H9 (cell line): Measurements from ENCODE around the gene IFNK. TPM values are rescaled to one million over a fixed set of nuclear protein-coding genes. Genes with fewer than 3 reads are reported as not detected.
A peak's percentile ranks its signal among the peaks of the same experiment; 100 is the strongest.

ENCODE experiments used
- DNase-seq: peaks from one replicate; pipeline ENCODE4 v3.0.0-alpha.2; 2017
- H2AFZ ChIP-seq: one replicate; pipeline ENCODE4 v1.6.1; 2013; ENCODE audit warnings: mild to moderate bottlenecking, low read length, control low read depth, moderate library complexity
- H2AK5ac ChIP-seq: 2 replicates; pipeline ENCODE4 v1.6.1; 2013; ENCODE audit warnings: low read length, control low read depth, mixed read lengths; ENCODE audit not compliant: insufficient read length
- H2BK120ac ChIP-seq: one replicate; pipeline ENCODE4 v1.6.1; 2013; ENCODE audit warnings: low read depth, mild to moderate bottlenecking, low read length, control low read depth, inconsistent platforms; ENCODE audit not compliant: poor library complexity, severe bottlenecking
- H2BK12ac ChIP-seq: 2 replicates; pipeline ENCODE4 v1.6.1; 2013; ENCODE audit warnings: low read length, control low read depth, mixed read lengths, low read depth; ENCODE audit not compliant: insufficient read length
- H2BK15ac ChIP-seq: 2 replicates; pipeline ENCODE4 v1.6.1; 2013; ENCODE audit warnings: low read depth, low read length, control low read depth
- H2BK20ac ChIP-seq: one replicate; pipeline ENCODE4 v1.6.1; 2013; ENCODE audit warnings: low read depth, mild to moderate bottlenecking, low read length, control low read depth, inconsistent platforms; ENCODE audit not compliant: poor library complexity, severe bottlenecking
- H2BK5ac ChIP-seq: 2 replicates; pipeline ENCODE4 v1.6.1; 2013; ENCODE audit warnings: low read length, control low read depth, mixed read lengths; ENCODE audit not compliant: insufficient read length
- H3K14ac ChIP-seq: 2 replicates; pipeline ENCODE4 v1.6.1; 2013; ENCODE audit warnings: low read length, control low read depth; ENCODE audit not compliant: insufficient read depth
- H3K18ac ChIP-seq: 2 replicates; pipeline ENCODE4 v1.6.1; 2013; ENCODE audit warnings: low read depth, mild to moderate bottlenecking, mixed read lengths, low read length, control low read depth; ENCODE audit not compliant: insufficient read length
- H3K23ac ChIP-seq: 2 replicates; pipeline ENCODE4 v1.6.1; 2013; ENCODE audit warnings: low read length, control low read depth, mixed read lengths, low read depth; ENCODE audit not compliant: insufficient read length
- H3K23me2 ChIP-seq: 2 replicates; pipeline ENCODE4 v1.6.1; 2013; ENCODE audit warnings: low read depth, mild to moderate bottlenecking, mixed read lengths, low read length, control low read depth; ENCODE audit not compliant: insufficient read length, poor library complexity, severe bottlenecking
- H3K27ac ChIP-seq: 2 replicates; pipeline ENCODE4 v1.5.1; 2013; ENCODE audit warnings: low read length, control low read depth, mixed read lengths, low read depth; ENCODE audit not compliant: insufficient read length
- H3K27me3 ChIP-seq: 2 replicates; pipeline ENCODE4 v1.6.1; 2013; ENCODE audit warnings: low read length, control low read depth, inconsistent platforms; ENCODE audit not compliant: insufficient read depth
- H3K4ac ChIP-seq: 2 replicates; pipeline ENCODE4 v1.6.1; 2013; ENCODE audit warnings: low read depth, mild to moderate bottlenecking, control low read depth, inconsistent platforms, low read length, moderate library complexity
- H3K4me1 ChIP-seq: 2 replicates; pipeline ENCODE4 v1.6.1; 2013; ENCODE audit warnings: low read length, control low read depth, inconsistent platforms; ENCODE audit not compliant: insufficient read depth
- H3K4me2 ChIP-seq: 2 replicates; pipeline ENCODE4 v1.6.1; 2013; ENCODE audit warnings: low read length, control low read depth, mixed read lengths; ENCODE audit not compliant: insufficient read length, insufficient read depth
- H3K56ac ChIP-seq: 2 replicates; pipeline ENCODE4 v1.6.1; 2013; ENCODE audit warnings: low read depth, mild to moderate bottlenecking, mixed read lengths, low read length, control low read depth; ENCODE audit not compliant: insufficient read length
- H3K79me1 ChIP-seq: 2 replicates; pipeline ENCODE4 v1.6.1; 2013; ENCODE audit warnings: low read depth, mild to moderate bottlenecking, moderate library complexity, low read length, control low read depth, inconsistent platforms; ENCODE audit not compliant: insufficient read depth, poor library complexity, severe bottlenecking
- H3K79me2 ChIP-seq: 2 replicates; pipeline ENCODE4 v1.6.1; 2013; ENCODE audit warnings: low read length, control low read depth, inconsistent platforms; ENCODE audit not compliant: insufficient read depth
- H3K9ac ChIP-seq: 2 replicates; pipeline ENCODE4 v1.6.1; 2013; ENCODE audit warnings: low read length, control low read depth, mixed read lengths; ENCODE audit not compliant: insufficient read length; ENCODE audit errors: extremely low read depth
- H3K9me3 ChIP-seq: one replicate; pipeline ENCODE4 v1.6.1; 2013; ENCODE audit warnings: low read depth, low read length, inconsistent platforms; ENCODE audit not compliant: control insufficient read depth
- H3T11ph ChIP-seq: one replicate; pipeline ENCODE4 v1.6.1; 2013; ENCODE audit warnings: mild to moderate bottlenecking, low read length, control low read depth, inconsistent platforms
- H4K20me1 ChIP-seq: one replicate; pipeline ENCODE4 v1.6.1; 2013; ENCODE audit not compliant: control insufficient read depth, insufficient read length, insufficient read depth
- H4K5ac ChIP-seq: 2 replicates; pipeline ENCODE4 v1.6.1; 2013; ENCODE audit warnings: low read depth, mild to moderate bottlenecking, mixed read lengths, low read length, control low read depth; ENCODE audit not compliant: insufficient read length
- H4K8ac ChIP-seq: replicated peaks from 2 replicates; pipeline ENCODE4 v1.6.1; 2013; ENCODE audit warnings: low read length, control low read depth, mixed read lengths, low read depth; ENCODE audit not compliant: insufficient read length
- H4K91ac ChIP-seq: 2 replicates; pipeline ENCODE4 v1.6.1; 2013; ENCODE audit warnings: low read depth, mild to moderate bottlenecking, moderate library complexity, mixed read lengths, low read length, control low read depth; ENCODE audit not compliant: insufficient read length
- H3K27ac Mint-ChIP-seq, 3 experiments: 2 replicates in 2 of 3; 3 replicates in 1 of 3; pipeline ENCODE4 v1.8.0; 2020 to 2021; ENCODE audit warnings: mixed read lengths in 3 of 3, mild to moderate bottlenecking in 1 of 3, moderate library complexity in 1 of 3
- H3K27me3 Mint-ChIP-seq: 2 replicates; pipeline ENCODE4 v1.8.0; 2021; ENCODE audit warnings: low read depth, mild to moderate bottlenecking, moderate library complexity, mixed read lengths
- H3K36me3 Mint-ChIP-seq, 3 experiments: 2 replicates in 2 of 3; 3 replicates in 1 of 3; pipeline ENCODE4 v1.8.0; 2020 to 2021; ENCODE audit warnings: low read depth in 3 of 3, mixed read lengths in 3 of 3; ENCODE audit not compliant: insufficient read depth in 1 of 3
- H3K4me1 Mint-ChIP-seq, 2 experiments: 2 replicates each; pipeline ENCODE4 v1.8.0; 2020; ENCODE audit warnings: mixed read lengths in 2 of 2
- H3K4me3 Mint-ChIP-seq, 2 experiments: 2 replicates in 1 of 2; 3 replicates in 1 of 2; pipeline ENCODE4 v1.8.0; 2020 to 2021; ENCODE audit warnings: mild to moderate bottlenecking in 2 of 2, mixed read lengths in 2 of 2, moderate library complexity in 1 of 2
- H3K9me3 Mint-ChIP-seq, 2 experiments: 2 replicates in 1 of 2; 3 replicates in 1 of 2; pipeline ENCODE4 v1.8.0; 2020; ENCODE audit warnings: mild to moderate bottlenecking in 2 of 2, mixed read lengths in 2 of 2, moderate library complexity in 1 of 2
- WGBS: extraction: QIAGEN DNeasy Blood & Tissue Kit; methylation state at CpG from one replicate; pipeline ENCODE4 v1.1.7; 2013; ENCODE audit warnings: missing lambda C conversion rate, low lambda C conversion rate, mixed read lengths; ENCODE audit not compliant: insufficient read length; ENCODE audit errors: extremely low coverage; 5-methylcytosine and 5-hydroxymethylcytosine counted together
- total RNA-seq: library from RNA; stranded (reverse); gene quantifications from 2 replicates; pipeline ENCODE4 v1.2.1, GENCODE V29; 2021
- TF ChIP-seq, protein P1 (sequence below): fragments of 200-600 bp; sonication (generic); conservative IDR thresholded peaks from 3 replicates; pipeline ENCODE4 v1.8.0; 2021; ENCODE audit warnings: antibody characterized with exemption, mild to moderate bottlenecking

The IFNK gene
- total RNA-seq, 1 experiment from 2014 or later, result not detected

DNA sequence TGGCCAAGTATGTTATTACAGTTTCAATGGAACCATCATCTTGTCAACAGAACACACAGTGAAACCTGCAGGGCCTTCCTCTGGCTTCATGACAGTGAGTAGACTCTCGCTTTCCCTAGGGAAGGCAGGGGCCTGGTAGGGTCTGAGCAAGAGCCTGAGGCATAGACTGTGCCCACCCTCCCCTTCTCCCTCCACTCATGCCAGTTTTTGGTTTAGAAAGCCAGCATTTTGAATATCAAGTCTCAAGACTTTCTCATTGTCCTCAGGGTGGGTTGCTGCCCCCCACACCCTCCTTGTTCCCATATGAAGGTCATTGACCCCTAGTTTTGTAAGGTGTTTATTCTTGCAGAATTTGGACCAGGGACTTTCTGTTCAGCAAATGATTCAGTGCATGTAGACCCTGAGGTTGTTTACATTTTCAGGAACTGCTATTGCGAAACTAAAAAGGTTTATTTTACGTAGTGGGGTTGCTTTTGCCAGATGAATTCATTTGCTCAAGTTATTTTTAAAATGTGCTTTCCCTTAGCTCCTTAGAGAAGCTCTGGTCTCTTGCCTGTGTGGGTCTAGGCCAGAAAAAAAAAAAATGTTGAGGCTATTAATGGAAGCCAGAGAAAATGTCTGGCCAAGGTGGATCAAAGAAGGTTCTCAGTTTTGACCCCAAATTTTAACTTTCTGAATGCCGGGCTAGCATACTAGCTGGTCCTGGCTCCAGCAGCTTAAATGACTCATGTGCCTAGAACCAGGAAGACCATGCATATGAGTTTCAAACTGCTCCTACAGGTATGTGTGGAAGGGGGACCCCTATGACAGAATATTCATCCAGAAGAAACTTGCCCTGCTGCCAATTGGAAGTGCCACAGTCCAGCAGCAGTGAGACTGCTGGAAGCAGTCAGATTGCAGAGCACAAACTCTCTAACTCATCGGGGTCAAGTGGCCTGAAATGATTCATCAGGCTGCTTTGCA is 15.7 kb downstream of the IFNK start:
- Histone ChIP-seq H4K8ac (no peak overlapping the region), H2AK5ac (no peak overlapping the region), H3T11ph (no peak overlapping the region), H2BK12ac (no peak overlapping the region), H3K27ac (no peak overlapping the region), H4K91ac (no peak overlapping the region), H3K23me2 (no peaks in the 10 kb centered on the region), H3K79me2 (no peaks in the 10 kb centered on the region; the same call in 1 of the 2 replicates), H3K4me2 (no peak overlapping the region), H2AFZ (no peak overlapping the region), H3K56ac (no peak overlapping the region), H3K79me1 (no peaks in the 10 kb centered on the region), H3K9me3 (no peaks in the 10 kb centered on the region), H3K4me1 (no peaks in the 10 kb centered on the region; the same call in 1 of the 2 replicates), H3K27me3 (no peaks in the 10 kb centered on the region), H2BK20ac (no peak overlapping the region), H2BK120ac (no peak overlapping the region), H4K5ac (no peak overlapping the region), H2BK15ac (no peak overlapping the region), H3K9ac (no peak overlapping the region), H3K4ac (no peak overlapping the region), H3K23ac (no peak overlapping the region), H2BK5ac (no peak overlapping the region), H4K20me1 (no peaks in the 10 kb centered on the region), H3K14ac (no peak overlapping the region), H3K18ac (no peak overlapping the region)
- DNase-seq, result no peak
- peaks cover 9 to 11% of the 10 kb centered on the region in 2 experiments for H3K4me1 Mint-ChIP-seq
- H3K9me3 Mint-ChIP-seq, result no peaks in the 10 kb centered on the region; a peak in 1 of 5 replicates
- TF ChIP-seq, protein P1, sequence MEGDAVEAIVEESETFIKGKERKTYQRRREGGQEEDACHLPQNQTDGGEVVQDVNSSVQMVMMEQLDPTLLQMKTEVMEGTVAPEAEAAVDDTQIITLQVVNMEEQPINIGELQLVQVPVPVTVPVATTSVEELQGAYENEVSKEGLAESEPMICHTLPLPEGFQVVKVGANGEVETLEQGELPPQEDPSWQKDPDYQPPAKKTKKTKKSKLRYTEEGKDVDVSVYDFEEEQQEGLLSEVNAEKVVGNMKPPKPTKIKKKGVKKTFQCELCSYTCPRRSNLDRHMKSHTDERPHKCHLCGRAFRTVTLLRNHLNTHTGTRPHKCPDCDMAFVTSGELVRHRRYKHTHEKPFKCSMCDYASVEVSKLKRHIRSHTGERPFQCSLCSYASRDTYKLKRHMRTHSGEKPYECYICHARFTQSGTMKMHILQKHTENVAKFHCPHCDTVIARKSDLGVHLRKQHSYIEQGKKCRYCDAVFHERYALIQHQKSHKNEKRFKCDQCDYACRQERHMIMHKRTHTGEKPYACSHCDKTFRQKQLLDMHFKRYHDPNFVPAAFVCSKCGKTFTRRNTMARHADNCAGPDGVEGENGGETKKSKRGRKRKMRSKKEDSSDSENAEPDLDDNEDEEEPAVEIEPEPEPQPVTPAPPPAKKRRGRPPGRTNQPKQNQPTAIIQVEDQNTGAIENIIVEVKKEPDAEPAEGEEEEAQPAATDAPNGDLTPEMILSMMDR, result no peak
- no peaks in the 10 kb centered on the region for H3K27me3 Mint-ChIP-seq
- peak overlapping the region in 1 of 3 experiments; percentile 84; a peak in 1 of 7 replicates for H3K27ac Mint-ChIP-seq
- no peak overlapping the region for H3K4me3 Mint-ChIP-seq
- no CpG with 5 or more reads among the region's 5 CpGs for WGBS
- H3K36me3 Mint-ChIP-seq, result peaks cover 8 to 31% (median 19%) of the 10 kb centered on the region in 3 experiments
